LNCaP clone FGC (cell line): ENCODE data around the gene CELF2.

ENCODE experiments used
- DNase-seq: peaks from one replicate; pipeline ENCODE4 v3.0.0-alpha.2; 2011; ENCODE audit warnings: low read depth
- H3K4me3 ChIP-seq: 2 replicates; pipeline ENCODE4 v1.5.1; 2011; ENCODE audit warnings: mild to moderate bottlenecking, low read depth, low read length, control low read depth
- CTCF ChIP-seq: IDR thresholded peaks from 2 replicates; pipeline ENCODE4 v1.5.1; 2012; ENCODE audit warnings: mild to moderate bottlenecking; ENCODE audit not compliant: control insufficient read depth, insufficient read depth; ENCODE audit errors: extremely low read depth

CELF2 gene

GRCh38 chr10:11134411-11134810 is 116.7 kb downstream of the CELF2 start:
- H3K4me3 ChIP-seq, result no peak overlapping the region
- no peak for TF ChIP-seq CTCF
- no peak for DNase-seq

DNA sequence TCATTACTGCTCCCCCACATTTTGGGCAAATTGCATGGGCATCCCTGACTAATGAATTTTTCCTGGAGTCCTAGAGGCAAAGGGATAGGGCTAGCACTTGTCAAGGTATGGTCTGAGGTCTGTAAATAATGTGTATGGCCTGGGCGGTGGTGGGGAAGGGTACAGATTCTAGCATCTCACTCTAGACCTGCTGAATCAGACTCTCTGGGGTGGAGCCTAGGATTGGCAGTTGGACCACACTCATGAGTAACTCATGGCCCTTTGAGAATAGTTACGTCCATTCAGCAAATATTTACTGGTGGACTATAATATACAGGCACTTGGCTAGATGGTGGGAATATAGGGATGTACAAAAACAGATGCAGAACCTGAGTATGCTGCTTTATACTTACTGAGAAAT is 118.0 kb downstream of the CELF2 start:
- no peak overlapping the region for H3K4me3 ChIP-seq
- no peak for DNase-seq
- TF ChIP-seq CTCF, result no peak

DNA sequence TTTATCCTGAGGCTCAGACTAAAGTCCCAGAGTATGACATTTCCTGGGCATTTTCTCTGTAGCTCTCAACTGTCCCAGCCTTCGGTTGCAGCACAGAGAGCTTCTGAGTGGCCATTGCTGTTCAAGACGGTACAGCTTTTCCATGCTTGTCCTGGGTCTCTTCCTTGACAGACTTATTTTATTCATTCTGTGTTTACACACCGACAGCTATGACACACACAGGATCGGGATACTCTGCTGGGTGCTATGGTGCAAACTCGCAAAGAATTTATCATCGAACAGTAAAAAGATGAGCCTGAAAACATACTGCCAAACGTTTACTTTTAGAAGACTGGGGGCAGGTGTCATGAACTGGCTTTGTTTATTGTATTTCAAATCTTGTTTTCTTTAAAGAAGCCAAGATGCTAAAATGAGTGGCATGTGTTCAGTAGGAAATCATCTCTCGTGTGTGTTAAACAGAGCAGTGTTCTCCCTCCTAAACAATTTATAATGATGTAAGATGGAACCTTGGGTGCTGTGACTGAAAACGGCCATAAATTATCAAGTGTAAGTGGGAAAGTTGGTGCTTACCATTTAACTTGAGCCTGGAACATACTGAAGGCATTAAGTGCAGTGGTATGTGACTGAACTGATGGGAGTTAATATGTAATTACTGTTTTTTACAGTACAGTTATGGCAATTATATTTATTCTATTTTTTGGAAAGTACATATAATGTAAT is 120.8 kb downstream of the CELF2 start:
- no peak for DNase-seq

DNA sequence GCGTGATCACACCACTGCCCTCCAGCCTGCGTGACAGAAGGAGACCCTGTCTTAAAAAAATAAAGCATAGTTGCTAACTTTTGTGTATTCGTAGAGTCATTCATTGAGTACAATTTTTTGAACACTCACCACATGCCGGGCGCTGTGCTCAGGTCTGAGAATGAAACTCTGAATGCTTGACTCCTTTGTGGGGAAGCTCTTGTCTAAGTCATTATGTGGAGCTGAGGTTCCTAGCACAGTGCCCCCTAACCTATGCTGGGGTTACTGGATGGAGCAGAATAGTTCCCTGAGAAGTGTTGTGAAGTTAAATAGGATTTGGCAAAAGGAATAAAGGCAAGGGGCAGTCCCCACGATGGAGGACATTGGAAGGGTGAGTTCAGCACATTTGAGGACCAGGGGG is 123.3 kb downstream of the CELF2 start:
- TF ChIP-seq CTCF, result no peak
- no peak overlapping the region for H3K4me3 ChIP-seq

More for the DNA sequence above, 120.8 kb downstream of the CELF2 start:
- TF ChIP-seq CTCF, result no peak
- H3K4me3 ChIP-seq, result no peak overlapping the region

DNA sequence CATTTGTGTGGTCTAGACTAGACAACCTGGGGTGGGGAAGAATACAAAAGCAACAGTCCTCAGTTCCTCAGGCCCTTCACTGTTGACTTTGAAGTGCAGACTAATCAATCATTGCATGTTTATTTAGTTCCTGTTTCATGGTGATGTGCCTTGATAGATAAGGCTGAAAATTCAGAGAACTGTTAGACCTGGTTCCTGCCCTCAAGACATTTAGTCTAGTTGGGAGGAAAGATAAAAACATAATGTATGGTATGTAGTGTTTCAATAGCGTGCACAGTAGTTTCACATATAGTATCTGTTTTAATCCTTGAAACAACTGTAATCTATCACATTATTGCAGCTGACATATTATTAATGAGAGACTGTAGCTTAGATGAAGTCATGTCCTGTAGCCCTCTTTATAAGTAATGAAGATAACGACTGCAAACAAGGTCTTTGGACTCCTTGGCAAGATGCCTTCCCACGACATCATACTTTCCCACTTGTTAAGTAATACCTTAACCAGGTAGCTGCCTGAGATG is 124.0 kb downstream of the CELF2 start:
- no peak for DNase-seq
- TF ChIP-seq CTCF, result no peak

More for the DNA sequence above, 123.3 kb downstream of the CELF2 start:
- no peak for DNase-seq

DNA sequence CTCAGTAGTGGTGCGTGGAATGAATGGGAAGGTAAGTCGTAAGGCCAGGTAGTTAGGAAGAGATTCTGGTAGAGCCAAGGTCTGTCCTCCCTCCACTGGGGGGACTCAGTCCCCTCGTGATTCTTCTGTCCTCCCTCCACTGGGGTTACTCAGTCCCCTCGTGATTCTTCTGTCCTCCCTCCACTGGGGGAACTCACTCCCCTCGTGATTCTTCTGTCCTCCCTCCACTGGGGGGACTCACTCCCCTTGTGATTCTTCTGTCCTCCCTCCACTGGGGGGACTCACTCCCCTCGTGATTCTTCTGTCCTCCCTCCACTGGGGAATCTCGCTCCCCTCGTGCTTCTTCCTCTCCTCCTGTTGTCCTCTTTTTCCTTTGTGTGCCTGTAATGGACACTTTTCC is 125.1 kb downstream of the CELF2 start:
- no peak for TF ChIP-seq CTCF
- no peak overlapping the region for H3K4me3 ChIP-seq
- no peak for DNase-seq

More for the DNA sequence above, 124.0 kb downstream of the CELF2 start:
- no peak overlapping the region for H3K4me3 ChIP-seq

DNA sequence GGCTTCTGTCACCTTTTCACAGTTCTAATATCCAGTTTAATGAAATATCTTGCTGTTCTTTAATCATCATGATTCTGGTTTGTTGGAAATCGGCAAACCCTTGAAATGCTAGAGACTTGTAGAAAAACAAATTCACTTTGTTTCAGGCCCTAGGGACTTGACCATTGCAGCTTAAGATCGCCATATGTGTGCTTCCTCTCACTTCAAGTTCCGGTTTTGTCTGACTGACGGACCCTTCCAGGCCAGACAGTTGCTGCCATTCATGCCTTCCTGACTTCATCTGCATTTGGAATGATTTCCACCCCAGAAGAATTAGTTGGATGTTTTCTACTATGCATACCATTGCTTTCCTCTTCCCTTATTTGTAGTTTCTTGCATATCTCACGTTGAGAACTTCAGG is 125.6 kb downstream of the CELF2 start:
- no peak for DNase-seq
- no peak for TF ChIP-seq CTCF
- no peak overlapping the region for H3K4me3 ChIP-seq
